OCI-LY3 (cell line): ENCODE results near the gene RMND5B.

Source experiments
- EZH2phosphoT487 ChIP-seq: fragments of 200-600 bp; shearing (Covaris generic); IDR thresholded peaks from 2 replicates; pipeline ENCODE4 v1.6.1; 2018; ENCODE audit warnings: antibody characterized with exemption, mixed run types, low read depth
- TF ChIP-seq, protein P1 (sequence below): fragments of 200-600, 300-600 bp; sonication (generic); IDR thresholded peaks from 2 replicates; pipeline ENCODE4 v1.5.1; 2014; ENCODE audit warnings: antibody characterized with exemption, low read length, low read depth

DNA sequence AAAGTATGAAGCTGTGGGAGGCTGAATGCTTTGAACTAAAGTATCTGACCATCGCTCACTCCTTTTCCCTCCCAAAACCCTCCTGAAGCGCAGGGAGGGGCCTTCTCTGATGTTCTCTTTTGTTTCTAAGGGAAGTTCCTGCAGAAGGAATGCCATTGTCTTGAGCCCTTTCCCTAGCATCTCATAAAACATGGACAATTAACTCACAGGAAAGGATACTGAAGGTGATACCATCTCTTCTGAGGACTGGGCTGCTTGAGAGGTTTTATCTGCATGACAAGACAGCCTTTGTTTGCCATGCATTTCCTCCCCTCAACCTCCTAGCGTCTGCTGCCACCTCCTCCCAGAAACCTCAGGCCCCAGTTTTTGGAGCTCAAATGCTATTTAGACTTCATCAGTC, 4.3 kb upstream of the RMND5B start:
- TF ChIP-seq, protein P1, sequence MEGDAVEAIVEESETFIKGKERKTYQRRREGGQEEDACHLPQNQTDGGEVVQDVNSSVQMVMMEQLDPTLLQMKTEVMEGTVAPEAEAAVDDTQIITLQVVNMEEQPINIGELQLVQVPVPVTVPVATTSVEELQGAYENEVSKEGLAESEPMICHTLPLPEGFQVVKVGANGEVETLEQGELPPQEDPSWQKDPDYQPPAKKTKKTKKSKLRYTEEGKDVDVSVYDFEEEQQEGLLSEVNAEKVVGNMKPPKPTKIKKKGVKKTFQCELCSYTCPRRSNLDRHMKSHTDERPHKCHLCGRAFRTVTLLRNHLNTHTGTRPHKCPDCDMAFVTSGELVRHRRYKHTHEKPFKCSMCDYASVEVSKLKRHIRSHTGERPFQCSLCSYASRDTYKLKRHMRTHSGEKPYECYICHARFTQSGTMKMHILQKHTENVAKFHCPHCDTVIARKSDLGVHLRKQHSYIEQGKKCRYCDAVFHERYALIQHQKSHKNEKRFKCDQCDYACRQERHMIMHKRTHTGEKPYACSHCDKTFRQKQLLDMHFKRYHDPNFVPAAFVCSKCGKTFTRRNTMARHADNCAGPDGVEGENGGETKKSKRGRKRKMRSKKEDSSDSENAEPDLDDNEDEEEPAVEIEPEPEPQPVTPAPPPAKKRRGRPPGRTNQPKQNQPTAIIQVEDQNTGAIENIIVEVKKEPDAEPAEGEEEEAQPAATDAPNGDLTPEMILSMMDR: no peak
- TF ChIP-seq EZH2phosphoT487: no peak
